DMS79 treated with DMSO at 0.1 percent for 48 hours (cell line): ENCODE results near the gene FLT4.
"Not testable (repeated sequence)": the region's sequence is repeated elsewhere in the genome, so short reads cannot be mapped to it uniquely, and the experiment has no call there.

Source experiments
- DNase-seq: peaks from one replicate; lab custom pipeline; 2025; lab: John Stamatoyannopoulos, UW

The FLT4 gene

DNA sequence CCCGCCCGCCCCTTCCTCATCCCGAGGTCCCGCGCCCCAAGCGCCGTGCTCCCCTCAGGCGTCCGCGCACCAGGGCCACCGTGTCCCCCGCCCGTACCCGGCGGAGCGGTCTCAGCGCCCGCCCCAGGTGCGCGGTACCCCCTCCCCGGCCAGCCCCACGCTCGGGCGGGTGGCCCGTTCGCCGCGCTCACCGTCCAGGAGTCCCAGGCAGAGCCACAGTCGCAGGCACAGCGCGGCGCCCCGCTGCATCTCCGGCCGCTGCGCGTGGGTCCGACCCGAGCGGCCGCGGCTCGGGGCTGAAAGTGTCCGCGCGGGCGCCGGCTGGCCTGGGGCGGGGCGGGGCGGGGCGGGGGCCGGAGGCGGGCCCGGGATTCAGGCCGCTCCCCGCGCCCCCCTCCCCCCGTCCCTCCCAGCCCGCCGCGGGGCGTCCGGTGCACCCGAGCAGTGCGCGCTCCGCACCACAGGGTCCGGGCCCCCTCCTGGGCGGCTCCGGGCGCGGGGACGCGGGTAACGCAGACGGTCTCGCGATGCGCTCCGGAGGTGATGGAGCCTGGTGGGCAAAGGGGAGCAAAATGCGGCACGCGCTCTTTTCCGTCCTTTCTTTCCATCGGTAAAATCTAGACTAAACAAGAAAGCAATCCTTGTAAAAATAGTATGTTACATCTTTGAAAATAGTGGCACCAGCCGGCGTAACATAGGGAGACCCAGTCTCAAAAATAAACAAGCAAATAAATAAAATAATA lies at the start of gene FLT4:
Gene FLT4, minus strand, starts transcription at position 304 of the 743 bp plus-strand sequence. Its CDS starts 55 bp downstream, at position 249.
- no peak for DNase-seq

DNA sequence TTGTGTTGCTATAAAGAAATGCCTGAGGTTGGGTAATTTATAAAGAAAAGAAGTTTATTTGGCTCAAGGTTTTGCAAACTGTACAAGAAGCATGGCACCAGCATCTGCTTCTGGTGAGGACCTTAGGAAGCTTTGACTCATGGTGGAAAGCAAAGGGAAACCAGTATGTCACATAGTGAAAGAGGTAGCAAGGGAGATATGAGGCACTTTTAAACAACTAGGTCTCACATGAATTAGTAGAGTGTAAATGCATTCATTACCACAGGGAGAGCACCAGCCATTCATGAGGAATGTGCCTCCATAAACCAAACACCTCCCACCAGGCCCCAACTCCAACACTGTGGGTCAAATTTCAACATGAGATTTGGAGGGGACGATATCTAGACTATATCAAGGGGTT lies 49.6 kb upstream of the FLT4 start:
- DNase-seq, result no peak

GRCh38 chr5:180696116-180696515 lies 46.7 kb upstream of the FLT4 start:
- no peak for DNase-seq

- no peak for DNase-seq
These were observed 43.0 kb upstream of the FLT4 start for GRCh38 chr5:180692429-180692828.

DNA sequence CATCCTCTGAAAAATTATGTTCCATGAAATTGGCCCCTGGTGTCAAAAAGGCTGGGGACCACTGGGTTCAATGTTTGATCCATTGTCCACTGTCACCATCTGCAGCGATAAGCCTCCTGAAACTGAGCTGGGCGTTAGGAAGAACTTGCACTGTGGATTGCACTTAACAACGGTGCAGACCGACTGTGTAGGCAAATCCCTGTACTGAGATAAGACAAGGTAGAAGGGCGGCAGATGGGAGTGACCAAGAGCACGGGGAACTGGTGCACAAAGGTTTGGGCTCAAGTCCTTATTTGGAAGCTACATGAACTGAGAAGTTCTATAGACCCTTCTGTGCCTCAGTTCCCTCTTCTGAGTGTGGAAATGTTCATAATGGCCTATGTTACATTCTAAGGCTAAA lies 41.6 kb upstream of the FLT4 start:
- no peak for DNase-seq

DNA sequence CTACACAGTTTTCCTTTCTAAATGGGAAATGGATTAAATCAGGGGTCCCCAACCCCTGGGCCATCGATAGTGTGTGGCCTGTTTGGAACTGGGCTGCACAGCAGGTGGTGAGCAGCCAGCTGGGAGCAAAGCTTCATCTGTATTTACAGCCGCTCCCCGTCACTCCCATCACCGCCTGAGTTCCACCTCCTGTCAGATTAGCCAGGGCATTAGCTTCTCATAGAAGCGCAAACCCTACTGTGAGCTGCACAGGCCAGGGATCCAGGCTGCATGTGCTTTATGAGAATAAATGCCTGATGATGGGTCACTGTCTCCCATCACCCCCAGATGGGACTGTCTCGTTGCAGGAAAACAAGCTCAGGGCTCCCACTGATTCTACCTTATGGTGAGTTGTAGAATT lies 41.2 kb upstream of the FLT4 start:
- no peak for DNase-seq

DNA sequence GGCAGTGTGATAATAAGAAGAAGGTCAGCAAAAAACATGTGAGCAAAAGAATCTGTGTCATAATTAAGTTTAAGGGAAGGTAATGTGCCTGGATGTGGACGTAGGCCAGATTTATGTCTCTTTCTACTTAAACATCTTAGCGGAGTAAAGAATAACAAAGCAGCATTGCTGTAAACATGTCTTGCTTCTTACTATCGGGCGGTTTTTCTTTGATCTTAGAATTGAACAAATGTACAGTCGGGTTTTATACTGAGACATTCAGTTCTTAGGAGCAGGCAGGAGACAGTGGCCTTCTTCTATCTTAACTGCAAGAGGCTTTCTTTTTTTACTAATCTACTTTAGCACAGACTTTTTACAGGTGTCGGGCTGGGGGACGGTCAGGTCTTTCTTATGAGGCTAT lies 40.4 kb upstream of the FLT4 start:
- DNase-seq, result no peak

- DNase-seq, result no peak
These were observed 39.8 kb upstream of the FLT4 start for GRCh38 chr5:180689071-180689694.

DNA sequence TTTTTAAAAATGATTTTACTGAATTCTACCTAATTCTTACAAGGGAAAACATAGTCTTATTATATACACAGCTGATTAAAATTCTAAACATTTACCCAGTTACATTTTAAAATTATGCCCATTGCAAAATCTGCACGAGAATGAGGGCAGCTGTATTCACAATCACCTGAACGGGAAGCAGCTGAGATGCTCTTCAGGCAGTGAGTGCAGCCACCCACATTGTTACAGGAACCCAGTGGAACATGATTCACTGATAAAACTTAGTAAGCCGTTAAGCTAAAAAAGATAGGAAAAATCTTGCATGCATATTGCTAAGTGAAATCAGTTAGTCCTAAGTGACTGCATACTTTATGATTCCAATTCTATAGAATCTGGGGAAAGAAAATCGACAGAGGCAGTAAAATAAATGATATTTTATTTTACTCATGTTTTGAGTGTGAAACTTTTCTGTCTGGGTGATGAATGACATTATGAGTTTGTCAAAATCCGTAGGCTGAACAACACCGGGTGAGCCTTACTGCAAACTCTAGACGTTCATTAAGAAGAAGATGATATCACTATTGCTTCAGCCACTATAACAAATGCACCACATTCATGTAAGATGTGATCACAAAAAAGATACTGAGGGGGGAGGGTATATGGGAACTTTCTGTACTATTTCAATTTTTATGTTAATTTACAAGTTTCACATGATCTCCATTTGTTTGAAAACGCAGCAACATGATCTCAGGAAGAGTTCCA lies 39.1 kb upstream of the FLT4 start:
- no peak for DNase-seq

DNA sequence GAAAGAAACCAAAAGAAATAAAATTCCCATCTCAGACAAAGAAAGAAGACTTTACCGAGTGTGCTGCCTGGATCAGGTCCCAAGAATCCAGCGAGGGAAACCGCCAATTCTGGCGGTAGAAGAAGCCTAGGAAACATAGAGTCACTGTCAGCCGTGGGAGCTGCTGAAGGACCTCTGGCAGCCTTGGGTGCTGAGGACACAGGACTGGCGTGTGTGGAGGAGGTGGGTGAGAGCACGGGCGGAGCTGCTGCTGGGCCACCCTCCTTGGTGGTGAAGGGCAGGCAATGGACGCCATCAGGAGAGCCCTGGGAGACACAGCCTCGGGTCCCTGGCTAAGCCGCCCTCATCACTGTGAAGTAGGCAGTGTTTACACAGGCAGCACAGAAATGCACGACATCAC lies 37.4 kb upstream of the FLT4 start:
- not testable (repeated sequence) for DNase-seq

- no peak for DNase-seq
These were observed 35.3 kb upstream of the FLT4 start for GRCh38 chr5:180684623-180685161.

GRCh38 chr5:180683220-180683922 lies 34.0 kb upstream of the FLT4 start:
- DNase-seq, result no peak

DNA sequence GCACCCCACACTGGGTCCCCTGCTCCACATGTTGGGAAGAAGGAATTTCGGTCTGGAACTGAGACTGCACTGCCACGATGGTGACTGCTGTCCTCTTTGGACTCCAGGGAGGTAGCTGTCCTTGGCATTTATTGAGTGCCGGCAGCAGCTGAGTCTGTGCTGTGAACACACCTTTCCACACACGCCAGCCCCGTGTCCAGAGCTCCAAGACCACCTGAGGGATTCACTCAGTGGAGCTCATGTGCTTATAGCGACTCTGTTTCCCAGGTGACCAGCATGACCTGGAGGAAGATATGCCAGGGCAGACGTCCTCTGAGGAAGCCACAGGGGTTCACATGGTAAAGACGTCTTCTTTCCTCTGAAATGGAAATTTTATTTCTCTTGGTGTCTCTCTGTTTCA lies 33.2 kb upstream of the FLT4 start:
- DNase-seq, result no peak

DNA sequence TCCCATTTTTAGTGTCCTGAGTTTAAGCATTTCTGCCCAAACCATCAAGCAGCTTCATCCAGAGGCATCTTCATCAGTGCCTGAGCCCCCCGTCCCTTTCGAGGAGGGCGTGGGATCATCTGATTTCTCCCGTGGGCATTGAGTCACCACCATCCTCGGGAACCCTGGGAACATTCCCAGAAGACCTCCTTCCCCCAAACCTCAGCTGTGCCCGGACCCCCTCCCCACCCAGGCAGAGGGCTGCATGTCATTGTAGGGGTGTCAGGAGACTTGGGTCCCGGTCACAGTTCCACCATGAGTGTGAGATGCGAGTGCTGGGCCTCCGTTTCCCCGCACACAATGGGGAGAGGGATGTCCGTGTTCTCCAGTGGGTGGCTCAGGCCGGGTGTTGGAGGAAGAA lies 32.6 kb upstream of the FLT4 start:
- DNase-seq, result not testable (repeated sequence)

DNA sequence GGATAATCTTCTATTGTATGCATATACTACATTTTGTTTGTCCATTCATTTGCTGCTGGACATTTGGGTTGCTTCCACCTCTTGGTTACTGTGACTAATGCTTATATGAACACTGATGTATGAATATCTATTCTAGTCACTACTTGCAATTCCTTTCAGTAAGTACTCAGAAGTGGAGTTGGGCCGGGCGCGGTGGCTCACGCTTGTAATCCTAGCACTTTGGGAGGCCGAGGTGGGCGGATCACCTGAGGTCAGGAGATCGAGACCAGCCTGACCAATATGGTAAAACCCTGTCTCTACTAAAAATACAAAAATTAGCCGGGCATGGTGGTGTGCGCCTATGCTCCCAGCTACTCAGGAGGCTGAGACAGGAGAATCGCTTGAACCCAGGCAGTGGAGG lies 28.9 kb upstream of the FLT4 start:
- not testable (repeated sequence) for DNase-seq

- DNase-seq, result no peak
These were observed 25.7 kb upstream of the FLT4 start for GRCh38 chr5:180675036-180675635.

DNA sequence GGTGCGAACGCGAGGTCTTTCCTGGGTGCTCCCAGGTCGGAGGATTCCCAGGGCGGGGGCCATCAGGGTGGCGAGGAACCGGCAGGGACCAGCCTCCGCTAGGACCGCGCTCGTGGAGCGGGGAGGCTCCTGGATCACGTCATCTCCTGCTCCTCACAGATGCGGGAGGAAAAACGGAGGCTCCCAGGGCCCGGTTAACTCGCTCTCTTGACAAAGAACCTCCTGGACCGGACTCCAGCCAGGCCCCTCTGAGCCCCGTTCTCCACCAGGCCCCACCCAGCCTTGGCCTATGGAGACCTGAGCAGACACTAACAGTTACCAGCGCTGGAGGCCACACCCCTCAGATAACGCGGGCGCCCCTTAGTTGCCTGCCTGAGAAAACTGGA lies 24.7 kb upstream of the FLT4 start:
- DNase-seq, result not testable (repeated sequence)

GRCh38 chr5:180673371-180674089 lies 24.1 kb upstream of the FLT4 start:
- DNase-seq, result no peak

GRCh38 chr5:180671958-180672524 lies 22.6 kb upstream of the FLT4 start:
- DNase-seq, result not testable (repeated sequence)

DNA sequence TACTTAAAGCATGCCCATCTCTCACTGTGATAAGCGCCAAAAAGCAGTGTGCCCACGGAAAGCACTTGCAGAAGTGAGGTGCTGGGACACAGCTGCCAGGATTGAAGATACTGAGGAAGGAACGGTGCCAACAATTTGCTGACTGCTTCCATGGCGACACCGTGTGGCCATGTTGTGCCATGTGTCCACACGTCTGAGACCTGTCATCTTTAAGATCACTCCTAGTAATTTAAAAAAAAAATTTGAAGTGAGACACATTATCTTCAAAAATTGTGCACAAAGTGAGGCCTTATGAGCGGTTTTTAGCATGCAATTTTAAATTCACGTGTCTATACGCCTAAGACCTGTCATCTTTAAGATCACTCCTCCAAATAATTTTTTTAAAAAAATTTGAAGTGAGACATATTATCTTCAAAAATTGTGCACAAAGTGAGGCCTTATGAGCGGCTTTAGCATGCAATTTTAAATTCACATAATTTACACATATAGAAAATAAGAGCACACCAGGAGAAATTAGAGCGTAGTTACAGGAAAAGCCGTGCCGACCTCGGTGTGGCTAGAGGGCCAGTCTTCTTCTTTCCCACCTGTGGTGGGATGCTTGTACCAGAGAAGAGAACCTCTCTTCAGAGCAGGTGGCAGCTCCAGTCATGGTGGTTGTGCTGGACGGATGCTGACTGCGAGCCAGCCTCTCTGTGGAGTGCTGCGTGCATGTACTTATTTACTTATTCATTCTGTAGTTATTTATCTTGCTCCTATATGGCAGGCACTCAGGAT lies 21.4 kb upstream of the FLT4 start:
- DNase-seq, result peak; percentile 39
